SK-N-SH treated with all-trans-retinoic acid at 6 μM for 48 hours (cell line): ENCODE results near the gene ROCK1.

Experiments used
- ATAC-seq: fragments of 200-7000 bp; cut with Tn5 transposase; 3 replicates; pipeline ENCODE4 v1.9.1; 2020; ENCODE audit warnings: mild to moderate bottlenecking, moderate library complexity
- ARNTL ChIP-seq: fragments of 450-650 bp; formaldehyde crosslinking; IDR thresholded peaks from 2 replicates; pipeline ENCODE4 v1.5.0; 2020; ENCODE audit warnings: low read depth, mild to moderate bottlenecking, moderate library complexity, borderline replicate concordance
- BACH2 ChIP-seq: fragments of 250-450 bp; sonication (Bioruptor Pico); IDR thresholded peaks from 2 replicates; pipeline ENCODE4 v1.9.0; 2021; ENCODE audit warnings: mild to moderate bottlenecking, borderline replicate concordance
- CREB5 ChIP-seq: fragments of 250-450 bp; sonication (Bioruptor Pico); IDR thresholded peaks from 2 replicates; pipeline ENCODE4 v1.5.1; 2020; ENCODE audit warnings: low read depth, mild to moderate bottlenecking, moderate library complexity
- CSDC2 ChIP-seq: fragments of 250-450 bp; sonication (Bioruptor Pico); IDR thresholded peaks from 2 replicates; pipeline ENCODE4 v1.5.0; 2020; ENCODE audit warnings: mild to moderate bottlenecking, moderate library complexity
- GLIS3 ChIP-seq: fragments of 250-450 bp; sonication (Bioruptor Pico); IDR thresholded peaks from 2 replicates; pipeline ENCODE4 v1.5.0; 2020; ENCODE audit warnings: mild to moderate bottlenecking, moderate library complexity
- ISL1 ChIP-seq: fragments of 250-450 bp; sonication (Bioruptor Pico); IDR thresholded peaks from 2 replicates; pipeline ENCODE4 v2.1.2; 2022; ENCODE audit warnings: mild to moderate bottlenecking, moderate library complexity
- PATZ1 ChIP-seq: fragments of 250-450 bp; sonication (Bioruptor Pico); IDR thresholded peaks from 2 replicates; pipeline ENCODE4 v1.8.0; 2020; ENCODE audit warnings: mild to moderate bottlenecking, moderate library complexity, borderline replicate concordance
- POU6F1 ChIP-seq: fragments of 250-450 bp; sonication (Bioruptor Pico); IDR thresholded peaks from 2 replicates; pipeline ENCODE4 v1.8.0; 2021; ENCODE audit warnings: low read depth, mild to moderate bottlenecking, moderate library complexity, borderline replicate concordance
- PPARA ChIP-seq: fragments of 250-450 bp; sonication (Bioruptor Pico); IDR thresholded peaks from 2 replicates; pipeline ENCODE4 v1.5.0; 2020; ENCODE audit warnings: mild to moderate bottlenecking, borderline replicate concordance
- RARB ChIP-seq: fragments of 250-450 bp; sonication (Bioruptor Pico); IDR thresholded peaks from 2 replicates; pipeline ENCODE4 v1.8.0; 2021; ENCODE audit warnings: mild to moderate bottlenecking, moderate library complexity
- SNAI2 ChIP-seq: fragments of 250-450 bp; sonication (Bioruptor Pico); IDR thresholded peaks from 2 replicates; pipeline ENCODE4 v1.5.0; 2020; ENCODE audit warnings: mild to moderate bottlenecking, moderate library complexity
- TCF4 ChIP-seq: fragments of 250-450 bp; sonication (Bioruptor Pico); IDR thresholded peaks from 2 replicates; pipeline ENCODE4 v1.8.0; 2021; ENCODE audit warnings: mild to moderate bottlenecking, moderate library complexity, borderline replicate concordance
- TOX ChIP-seq: fragments of 250-450 bp; sonication (Bioruptor Pico); IDR thresholded peaks from 2 replicates; pipeline ENCODE4 v1.8.0; 2021; ENCODE audit warnings: mild to moderate bottlenecking, moderate library complexity, borderline replicate concordance
- TSHZ2 ChIP-seq: fragments of 250-450 bp; sonication (Bioruptor Pico); IDR thresholded peaks from 2 replicates; pipeline ENCODE4 v1.5.0; 2020; ENCODE audit warnings: mild to moderate bottlenecking, moderate library complexity
- ZC3H10 ChIP-seq: fragments of 250-450 bp; sonication (Bioruptor Pico); IDR thresholded peaks from 2 replicates; pipeline ENCODE4 v1.5.1; 2021; ENCODE audit warnings: mild to moderate bottlenecking, moderate library complexity
- ZFP3 ChIP-seq: fragments of 250-450 bp; sonication (Bioruptor Pico); IDR thresholded peaks from 2 replicates; pipeline ENCODE4 v1.5.0; 2020; ENCODE audit warnings: mild to moderate bottlenecking, moderate library complexity
- ZNF565 ChIP-seq: fragments of 450-650 bp; formaldehyde crosslinking; conservative IDR thresholded peaks from 2 replicates; pipeline ENCODE4 v1.5.0; 2020; ENCODE audit warnings: low read depth, mild to moderate bottlenecking, moderate library complexity
- ZNF8 ChIP-seq: fragments of 450-650 bp; formaldehyde crosslinking; IDR thresholded peaks from 2 replicates; pipeline ENCODE4 v1.5.0; 2020; ENCODE audit warnings: mild to moderate bottlenecking, moderate library complexity

Gene ROCK1

GRCh38 chr18:21012308-21012707 lies 99.3 kb downstream of the ROCK1 start:
- TF ChIP-seq PATZ1 (CRISPR knock-in tag) (no peak), ISL1 (CRISPR knock-in tag) (no peak), CREB5 (CRISPR knock-in tag) (no peak), GLIS3 (CRISPR knock-in tag) (no peak), SNAI2 (no peak), TCF4 (CRISPR knock-in tag) (no peak), ZC3H10 (CRISPR knock-in tag) (no peak), ZNF8 (CRISPR knock-in tag) (no peak), TOX (CRISPR knock-in tag) (no peak), POU6F1 (CRISPR knock-in tag) (no peak), ARNTL (CRISPR knock-in tag) (no peak), TSHZ2 (CRISPR knock-in tag) (no peak), CSDC2 (CRISPR knock-in tag) (no peak), RARB (CRISPR knock-in tag) (no peak)
- ATAC-seq, result no peak

GRCh38 chr18:21004726-21005125 lies 106.9 kb downstream of the ROCK1 start:
- TF ChIP-seq SNAI2 (0 out of 2 replicates have a peak, but pooled peaks have one; percentile 9), ISL1 (CRISPR knock-in tag) (peak; percentile 53), ARNTL (CRISPR knock-in tag) (no peak)
- no peak; the same call in 2 of the 3 replicates for ATAC-seq

GRCh38 chr18:21000667-21001066 lies 110.9 kb downstream of the ROCK1 start:
- ATAC-seq, result no peak
- no peak for TF ChIP-seq CREB5 (CRISPR knock-in tag)
- no peak for TF ChIP-seq ARNTL (CRISPR knock-in tag)
- TF ChIP-seq TOX (CRISPR knock-in tag), result no peak
- TF ChIP-seq ZNF565 (CRISPR knock-in tag), result no peak
- no peak for TF ChIP-seq SNAI2
- TF ChIP-seq ZNF8 (CRISPR knock-in tag), result no peak
- no peak for TF ChIP-seq PATZ1 (CRISPR knock-in tag)
- no peak for TF ChIP-seq RARB (CRISPR knock-in tag)
- no peak for TF ChIP-seq PPARA (CRISPR knock-in tag)
- TF ChIP-seq GLIS3 (CRISPR knock-in tag), result no peak
- no peak for TF ChIP-seq BACH2 (CRISPR knock-in tag)
- TF ChIP-seq ZFP3 (CRISPR knock-in tag), result no peak
